Loucy (cell line): ENCODE results near the gene BPIFB3.

ENCODE experiments used
- EZH2phosphoT487 ChIP-seq: fragments of 200-600 bp; IDR thresholded peaks from 2 replicates; pipeline ENCODE4 v1.6.1; 2018; ENCODE audit warnings: antibody characterized with exemption, mild to moderate bottlenecking, moderate library complexity, borderline replicate concordance
- TF ChIP-seq, protein P1 (sequence below): fragments of 200-600 bp; sonication (generic); conservative IDR thresholded peaks from 2 replicates; pipeline ENCODE4 v1.5.1; 2014; ENCODE audit warnings: mild to moderate bottlenecking, antibody characterized with exemption, low read length

DNA sequence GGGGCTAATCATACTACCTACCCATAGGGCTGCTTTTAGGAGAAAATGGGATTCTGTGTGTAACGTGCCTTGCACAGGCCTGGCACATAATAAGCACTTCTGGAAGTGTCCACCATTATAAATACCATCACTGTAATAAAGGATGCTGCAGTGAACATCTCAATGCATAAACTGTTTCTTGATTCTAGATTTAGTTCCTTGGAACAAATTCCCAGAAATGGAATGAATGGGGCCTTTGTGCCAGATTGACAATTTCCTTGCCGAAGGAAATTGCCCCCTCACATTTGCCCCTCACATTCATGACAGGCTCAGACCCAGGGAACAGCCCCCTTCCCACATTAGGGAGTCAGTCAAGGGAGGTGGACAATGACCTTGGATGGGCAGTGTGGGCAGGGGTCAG, 55.0 kb downstream of the BPIFB3 start:
- TF ChIP-seq, protein P1, sequence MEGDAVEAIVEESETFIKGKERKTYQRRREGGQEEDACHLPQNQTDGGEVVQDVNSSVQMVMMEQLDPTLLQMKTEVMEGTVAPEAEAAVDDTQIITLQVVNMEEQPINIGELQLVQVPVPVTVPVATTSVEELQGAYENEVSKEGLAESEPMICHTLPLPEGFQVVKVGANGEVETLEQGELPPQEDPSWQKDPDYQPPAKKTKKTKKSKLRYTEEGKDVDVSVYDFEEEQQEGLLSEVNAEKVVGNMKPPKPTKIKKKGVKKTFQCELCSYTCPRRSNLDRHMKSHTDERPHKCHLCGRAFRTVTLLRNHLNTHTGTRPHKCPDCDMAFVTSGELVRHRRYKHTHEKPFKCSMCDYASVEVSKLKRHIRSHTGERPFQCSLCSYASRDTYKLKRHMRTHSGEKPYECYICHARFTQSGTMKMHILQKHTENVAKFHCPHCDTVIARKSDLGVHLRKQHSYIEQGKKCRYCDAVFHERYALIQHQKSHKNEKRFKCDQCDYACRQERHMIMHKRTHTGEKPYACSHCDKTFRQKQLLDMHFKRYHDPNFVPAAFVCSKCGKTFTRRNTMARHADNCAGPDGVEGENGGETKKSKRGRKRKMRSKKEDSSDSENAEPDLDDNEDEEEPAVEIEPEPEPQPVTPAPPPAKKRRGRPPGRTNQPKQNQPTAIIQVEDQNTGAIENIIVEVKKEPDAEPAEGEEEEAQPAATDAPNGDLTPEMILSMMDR: no peak
- no peak for TF ChIP-seq EZH2phosphoT487
